GM19025 (cell line): ENCODE data around the gene DIS3L2.
"Not testable (repeated sequence)": the region's sequence is repeated elsewhere in the genome, so short reads cannot be mapped to it uniquely, and the experiment has no call there.

Experiments
- ATAC-seq: cut with Tn5 transposase; IDR thresholded peaks from one replicate; pipeline ENCODE4 v1.9.1; 2021; ENCODE audit warnings: mild to moderate bottlenecking, low read depth, moderate library complexity; ENCODE audit not compliant: unreplicated experiment

The DIS3L2 gene

DNA sequence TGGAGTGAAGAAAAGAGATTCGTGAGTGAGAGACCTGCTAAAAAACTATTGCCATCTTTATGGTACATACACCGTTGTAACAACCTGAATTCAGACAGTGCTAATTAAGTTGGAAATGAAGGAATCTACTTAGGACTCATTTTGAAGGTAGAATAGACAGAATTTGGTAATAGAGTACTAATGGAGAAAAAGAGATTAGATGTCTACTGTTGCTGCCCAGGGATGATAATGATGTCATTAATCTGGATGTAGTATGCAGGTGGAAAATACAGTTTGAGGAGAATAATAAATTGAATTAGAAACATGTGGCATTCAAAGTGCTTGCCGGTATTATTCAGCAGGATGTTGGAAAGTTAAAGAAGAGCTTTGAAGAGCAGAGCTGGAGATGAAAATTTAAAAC is 44.7 kb downstream of the DIS3L2 start:
- ATAC-seq: no peak

DNA sequence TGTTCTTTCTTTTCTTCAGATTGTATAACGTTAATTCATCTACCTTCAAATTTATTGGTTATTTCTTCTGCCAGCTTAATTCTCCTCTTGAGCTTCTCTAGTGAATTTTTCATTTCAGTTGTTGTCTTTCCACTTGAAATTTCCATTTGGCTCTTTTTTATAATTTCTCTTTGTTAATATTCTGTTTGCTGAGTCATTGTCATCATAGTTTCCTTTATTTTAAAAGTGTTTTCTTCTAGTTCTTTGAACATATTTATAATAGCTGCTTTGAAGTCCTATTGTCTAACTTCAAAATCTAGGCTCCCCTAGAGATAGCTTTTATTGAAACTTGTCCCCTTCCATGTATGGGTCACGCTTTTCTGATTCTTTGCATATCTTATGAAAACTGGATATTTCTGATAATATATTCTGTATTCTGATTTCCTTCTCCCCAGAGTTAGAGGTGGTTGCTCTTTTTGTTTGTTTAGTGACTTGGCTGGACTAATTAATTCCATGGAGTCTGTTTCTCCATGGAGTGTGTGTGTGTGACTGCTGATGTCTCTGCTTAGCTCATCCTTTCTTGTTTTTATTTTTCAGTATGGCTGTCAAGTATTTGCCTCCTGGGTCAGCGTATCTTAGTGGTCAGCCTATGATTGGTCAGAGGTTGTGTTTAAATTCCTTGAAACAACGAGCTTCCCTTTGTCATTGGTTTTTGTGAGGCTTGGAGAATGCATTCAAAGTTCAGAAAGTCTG is 47.6 kb downstream of the DIS3L2 start:
- ATAC-seq: no peak

DNA sequence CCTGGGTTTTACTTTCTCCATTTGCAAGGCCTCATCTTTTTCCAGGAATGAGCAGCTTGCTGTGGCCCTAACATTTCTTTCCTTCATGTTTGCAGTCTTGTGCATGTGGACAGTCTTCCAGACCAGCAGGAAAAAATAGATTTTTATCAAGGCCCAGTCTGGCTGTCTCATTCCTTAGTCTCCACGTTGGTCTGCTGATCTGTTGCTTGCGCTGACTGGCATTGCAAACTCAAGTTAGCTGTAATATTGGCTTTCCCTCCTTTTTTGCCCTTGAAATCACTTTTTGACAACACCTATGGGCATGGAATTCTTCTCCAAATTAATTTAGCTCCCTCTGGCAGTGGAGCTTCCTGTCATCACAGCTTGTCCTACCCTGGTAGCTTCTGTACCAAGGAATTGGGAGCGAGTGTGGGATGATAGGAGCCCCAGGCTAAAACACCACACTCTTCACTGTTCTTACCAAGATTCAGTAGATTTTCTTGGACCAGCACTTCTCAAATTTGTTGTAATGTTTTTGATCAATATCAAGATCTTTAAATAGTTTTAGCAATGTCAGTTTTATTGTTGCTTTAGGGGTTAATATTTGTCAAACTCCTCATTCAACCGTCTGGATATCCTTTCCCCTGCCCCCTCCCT is 48.2 kb downstream of the DIS3L2 start:
- no peak for ATAC-seq

DNA sequence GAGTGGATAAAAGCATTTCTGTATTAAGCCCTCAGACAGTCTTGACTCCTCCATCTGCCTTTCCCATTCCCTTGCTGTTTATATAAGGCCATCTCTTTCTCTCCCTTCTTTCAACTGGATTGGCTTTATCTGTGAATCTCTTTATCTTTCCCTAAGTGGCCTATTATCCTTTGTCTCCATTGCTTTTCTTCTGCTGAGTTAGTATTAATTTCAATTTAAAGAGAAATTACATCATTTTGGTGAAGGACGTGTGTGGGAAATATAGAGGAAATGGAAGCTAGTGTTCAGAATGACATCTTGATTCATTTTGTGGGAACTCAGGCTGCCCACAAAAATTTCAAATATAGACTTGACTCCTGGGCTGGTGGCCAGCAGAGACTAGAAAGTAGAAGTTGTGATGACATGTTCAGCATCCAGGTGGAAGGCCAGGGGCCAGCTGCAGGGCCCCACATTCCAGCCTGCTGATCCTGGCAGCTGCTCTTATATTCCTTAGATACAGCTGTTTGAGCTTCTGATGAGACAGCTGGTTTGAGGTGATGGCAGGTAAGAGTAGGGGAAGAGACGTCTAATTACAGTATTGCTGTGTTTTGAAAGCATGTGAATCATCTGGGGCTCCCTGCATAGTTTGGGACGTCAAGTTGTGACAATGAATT is 52.3 kb downstream of the DIS3L2 start:
- ATAC-seq: no peak

DNA sequence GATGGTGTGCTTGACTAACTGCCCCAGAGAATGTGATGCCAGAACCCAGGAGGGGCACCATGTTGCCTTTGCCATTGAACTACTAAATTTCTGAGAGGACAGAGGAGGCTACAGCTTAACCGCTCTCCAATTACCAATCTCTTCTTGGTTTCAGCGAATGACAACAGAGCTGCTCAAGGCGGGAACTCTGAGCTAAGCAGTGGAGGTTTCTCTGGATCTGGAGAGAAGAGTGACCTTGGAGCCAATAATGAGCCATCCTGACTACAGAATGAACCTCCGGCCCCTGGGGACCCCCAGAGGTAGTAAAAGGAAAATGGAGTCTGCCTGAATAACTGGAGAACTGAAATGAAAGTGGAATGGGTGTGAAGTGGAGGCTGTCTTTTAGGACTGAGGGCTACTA is 53.2 kb downstream of the DIS3L2 start:
- no peak for ATAC-seq

DNA sequence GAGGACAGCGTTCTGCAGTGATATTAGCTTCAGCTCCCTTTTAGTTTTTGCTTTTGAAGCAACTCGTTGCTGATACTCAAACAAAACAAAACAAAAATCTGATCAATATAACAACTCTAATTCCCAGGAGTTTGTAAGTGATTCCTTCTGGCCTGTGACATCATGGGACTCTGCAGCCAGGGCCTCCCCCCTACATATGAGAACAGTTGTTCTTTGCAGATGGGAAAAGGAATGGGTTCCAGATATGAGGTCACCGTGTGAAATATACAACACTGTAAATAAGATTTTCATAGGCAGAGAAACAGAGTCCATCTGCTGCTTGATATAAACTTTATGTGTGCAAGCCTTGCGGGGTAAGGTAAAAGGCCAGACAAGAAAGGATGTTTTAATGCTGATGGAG is 56.7 kb downstream of the DIS3L2 start:
- no peak for ATAC-seq

DNA sequence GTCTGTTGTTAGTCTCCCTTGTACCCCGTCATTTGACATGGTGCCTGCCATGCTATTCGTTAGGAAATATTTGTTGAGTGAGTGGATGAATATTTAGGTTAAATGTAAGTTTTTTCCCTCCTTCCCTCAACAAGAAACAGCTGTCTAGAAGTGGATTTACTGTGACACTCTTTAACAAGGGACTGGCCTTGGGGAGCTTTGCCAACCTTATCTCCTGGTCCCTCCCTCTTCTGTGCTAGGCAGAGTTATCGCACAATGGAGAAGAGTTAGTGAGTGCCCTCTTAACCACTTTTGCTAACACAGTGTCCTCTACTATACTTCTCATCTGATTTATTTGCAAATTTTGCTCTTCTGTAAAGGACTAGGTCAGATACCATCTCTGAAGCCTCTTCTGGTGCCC is 61.2 kb downstream of the DIS3L2 start:
- ATAC-seq: no peak

DNA sequence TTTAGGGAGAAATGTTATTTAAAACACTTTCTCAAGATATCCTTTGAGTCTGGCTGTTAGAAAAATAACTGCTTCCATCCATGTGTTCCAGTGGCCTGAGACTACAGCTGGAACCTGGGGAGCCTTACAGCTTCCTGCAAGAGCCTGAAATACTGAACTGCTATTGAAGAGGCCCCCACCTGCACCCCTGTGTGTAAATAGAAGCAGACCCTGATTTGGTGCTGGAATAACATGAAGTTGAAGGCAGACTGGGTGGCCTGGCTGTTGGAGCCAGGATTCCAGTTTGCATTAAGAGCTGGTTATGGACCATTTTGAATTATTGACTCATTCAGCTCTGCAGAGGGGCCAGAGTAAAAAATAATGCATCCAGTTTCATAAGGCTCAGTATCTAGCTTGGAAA is 61.9 kb downstream of the DIS3L2 start:
- no peak for ATAC-seq

DNA sequence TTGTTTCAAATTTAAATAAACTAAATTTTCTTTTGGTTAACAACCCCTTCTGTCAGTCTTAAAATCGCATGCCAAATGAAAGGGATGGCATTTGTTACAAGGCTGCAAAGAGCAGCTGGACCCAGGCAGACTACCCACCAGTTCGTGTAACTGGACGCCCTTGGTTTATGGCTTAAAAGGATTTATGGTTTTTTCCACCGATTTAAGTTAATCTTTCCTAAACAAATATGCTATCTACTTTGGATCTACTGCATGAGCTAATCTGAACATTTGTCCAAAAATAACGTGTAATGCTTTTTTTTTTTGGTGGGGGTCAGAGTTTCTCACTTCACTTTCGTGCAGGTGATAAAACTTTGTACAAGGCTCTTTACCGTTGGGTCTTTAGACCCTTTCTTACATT is 62.9 kb downstream of the DIS3L2 start:
- no peak for ATAC-seq

DNA sequence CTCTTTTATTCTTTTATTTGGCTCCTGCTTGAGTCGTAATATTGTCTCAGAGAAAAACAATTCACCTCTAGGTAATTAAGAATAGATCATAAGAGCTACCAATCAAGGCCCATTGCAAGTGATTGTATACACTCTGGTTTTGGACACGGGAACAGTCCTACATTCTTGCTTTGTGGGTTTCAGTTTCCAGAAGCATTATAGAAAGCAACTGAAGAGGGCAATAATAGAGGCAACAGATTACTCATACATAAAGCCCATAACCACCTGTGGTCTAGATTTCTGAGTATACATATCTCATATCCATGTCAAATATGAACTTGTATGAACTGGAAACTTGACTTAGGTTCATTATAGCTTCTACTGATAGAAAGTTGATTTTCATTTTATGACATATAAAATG is 65.4 kb downstream of the DIS3L2 start:
- ATAC-seq: peak; percentile 96

DNA sequence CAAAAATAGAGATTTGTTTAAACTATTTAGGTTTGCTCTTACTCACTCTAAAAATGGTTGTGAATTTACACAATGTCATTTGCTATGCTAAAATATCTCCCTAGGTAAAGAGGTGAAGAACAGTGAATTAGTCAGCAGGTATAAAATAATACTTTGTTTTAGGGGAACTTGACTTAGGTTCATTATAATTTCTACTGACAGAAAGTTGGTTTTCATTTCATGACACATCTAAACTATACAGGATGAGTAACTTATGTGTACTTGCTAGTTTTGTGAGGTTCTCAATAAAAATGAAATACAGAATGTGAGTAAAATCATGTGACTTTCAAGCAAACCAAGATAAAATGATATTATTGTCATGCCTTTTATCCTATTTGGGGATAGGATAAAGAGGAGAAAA is 66.0 kb downstream of the DIS3L2 start:
- ATAC-seq: no peak

DNA sequence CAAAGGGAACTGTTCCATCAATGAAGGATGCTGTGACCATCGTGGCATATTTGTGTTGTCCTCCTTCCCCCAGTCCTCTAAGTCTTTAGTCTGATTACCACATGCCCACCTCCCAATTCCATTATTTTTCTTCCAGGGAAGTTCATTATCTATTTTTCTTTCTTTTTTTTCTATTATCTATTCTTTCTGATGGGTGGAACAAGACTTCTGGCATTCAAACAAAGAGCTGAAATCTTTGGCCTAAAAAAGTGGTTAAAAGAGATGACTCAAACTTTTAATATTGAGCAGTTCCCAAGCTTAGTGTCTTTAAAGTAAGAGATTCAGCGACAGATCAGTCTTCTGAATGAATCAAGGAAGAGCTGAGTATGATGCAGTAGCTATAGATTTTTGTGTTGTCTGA is 66.6 kb downstream of the DIS3L2 start:
- no peak for ATAC-seq

DNA sequence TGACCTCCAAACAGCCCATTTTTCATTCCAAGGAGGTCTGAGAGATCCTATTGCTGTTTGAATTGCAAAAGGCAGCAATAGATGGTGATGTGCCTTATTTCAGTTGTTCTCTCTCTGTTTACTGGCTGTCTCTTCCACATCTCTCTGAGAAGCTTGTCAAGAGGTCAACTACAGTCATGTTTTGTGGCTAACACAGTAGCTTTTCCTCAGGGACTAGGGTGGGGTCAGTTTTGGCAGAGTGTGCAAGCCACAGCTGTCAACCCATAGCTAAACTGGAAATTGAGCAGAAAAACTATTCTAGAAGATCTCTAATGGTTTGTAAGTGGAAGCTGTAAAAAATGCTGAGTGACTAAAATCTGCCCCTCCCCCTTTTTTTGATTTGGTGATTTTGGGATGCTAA is 67.1 kb downstream of the DIS3L2 start:
- ATAC-seq: no peak

DNA sequence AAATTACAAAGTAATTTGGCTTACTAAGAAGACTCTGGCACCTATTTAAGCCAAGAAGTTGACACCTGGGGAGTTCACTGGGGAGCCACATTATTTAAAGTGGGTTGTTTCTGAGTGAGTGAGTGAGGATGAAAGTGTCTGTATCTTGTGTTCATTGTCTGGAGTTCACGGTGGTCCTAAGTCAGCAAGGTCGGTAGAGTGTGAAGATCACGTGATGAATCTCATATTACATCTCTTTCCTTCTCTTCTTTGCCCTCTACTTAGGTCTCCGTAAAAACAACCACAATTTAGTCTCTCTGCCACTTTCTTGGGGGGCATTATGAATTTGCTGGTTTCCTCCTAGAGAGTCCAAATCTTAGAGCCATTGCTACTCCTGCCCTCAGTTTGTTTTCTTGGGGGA is 67.8 kb downstream of the DIS3L2 start:
- ATAC-seq: no peak

DNA sequence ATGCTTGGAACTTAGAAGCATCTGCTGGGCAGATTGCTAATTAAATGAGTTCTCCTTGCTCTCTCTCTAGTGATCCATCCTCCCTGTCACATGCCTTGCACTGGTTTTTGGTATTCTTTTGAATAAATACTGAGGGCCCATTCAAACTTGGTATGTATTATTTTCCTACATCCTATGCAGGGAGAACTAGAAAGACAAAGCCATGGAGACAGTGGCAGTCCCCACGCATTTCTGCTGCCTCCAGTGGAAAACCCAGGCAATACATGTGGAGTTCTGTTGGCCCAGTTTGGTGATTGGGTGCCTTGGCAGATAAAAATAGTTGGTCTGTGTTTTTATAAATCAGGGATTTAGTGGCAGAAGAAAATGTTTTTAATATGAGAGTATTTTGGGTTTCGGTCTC is 68.7 kb downstream of the DIS3L2 start:
- no peak for ATAC-seq

DNA sequence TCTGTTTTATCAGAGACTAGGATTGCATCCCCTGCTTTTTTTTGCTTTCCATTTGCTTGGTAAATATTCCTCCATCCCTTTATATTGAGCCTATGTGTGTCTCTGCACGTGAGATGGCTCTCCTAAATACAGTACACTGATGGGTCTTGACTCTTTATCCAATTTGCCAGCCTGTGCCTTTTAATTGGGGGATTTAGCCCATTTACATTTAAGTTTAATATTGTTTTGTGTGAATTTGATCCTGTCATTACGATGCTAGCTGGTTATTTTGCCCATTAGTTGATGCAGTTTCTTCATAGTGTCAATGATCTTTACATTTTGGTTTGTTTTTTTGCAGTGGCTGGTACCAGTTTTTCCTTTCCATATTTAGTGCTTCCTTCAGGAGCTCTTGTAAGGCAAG is 73.8 kb downstream of the DIS3L2 start:
- ATAC-seq: not testable (repeated sequence)

DNA sequence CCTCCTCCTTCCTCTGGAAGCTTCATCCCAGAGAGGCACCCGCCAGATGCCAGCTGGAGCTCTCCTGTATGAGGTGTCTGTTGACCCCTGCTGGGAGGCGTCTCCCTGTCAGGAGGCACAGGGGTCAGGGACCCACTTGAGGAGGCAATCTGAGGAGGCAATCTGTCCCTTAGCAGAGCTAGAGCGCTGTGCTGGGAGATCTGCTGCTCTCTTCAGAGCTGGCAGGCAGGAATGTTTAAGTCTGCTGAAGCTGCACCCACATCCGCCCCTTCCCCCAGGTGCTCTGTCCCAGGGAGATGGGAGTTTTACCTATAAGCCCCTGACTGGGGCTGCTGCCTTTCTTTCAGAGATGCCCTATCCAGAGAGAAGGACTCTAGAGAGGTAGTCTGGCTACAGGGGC is 75.4 kb downstream of the DIS3L2 start:
- not testable (repeated sequence) for ATAC-seq

DNA sequence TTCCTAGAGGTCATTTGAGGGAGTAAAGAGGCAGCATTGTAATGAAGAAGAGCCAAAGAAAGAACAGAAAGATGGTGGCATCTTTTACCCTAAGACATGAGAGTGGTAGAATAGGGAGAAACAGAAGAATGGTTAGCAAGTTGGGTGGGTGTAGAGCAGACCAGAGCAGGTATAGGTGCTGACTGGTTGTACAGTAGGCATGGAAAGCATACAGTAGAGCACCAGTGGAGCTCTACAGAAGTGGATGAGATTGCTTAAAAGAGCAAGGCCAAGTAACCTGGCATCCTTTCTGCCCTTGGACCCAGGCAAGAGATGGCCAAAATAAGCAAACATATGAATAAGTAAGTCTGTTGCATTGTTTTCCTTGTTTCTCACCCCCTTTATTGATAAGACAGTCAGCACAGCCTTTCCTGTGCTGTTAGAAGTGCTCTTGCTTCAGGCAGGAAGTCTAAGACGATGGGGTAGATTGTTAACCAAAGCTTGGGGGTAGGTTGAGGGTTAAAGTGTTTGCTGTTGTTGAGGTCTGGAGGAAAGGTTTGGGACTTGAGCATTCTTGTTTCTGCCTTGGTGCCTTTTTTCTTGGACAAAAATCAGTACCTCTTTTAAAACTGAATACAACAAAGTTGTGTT is 76.9 kb downstream of the DIS3L2 start:
- ATAC-seq: no peak

DNA sequence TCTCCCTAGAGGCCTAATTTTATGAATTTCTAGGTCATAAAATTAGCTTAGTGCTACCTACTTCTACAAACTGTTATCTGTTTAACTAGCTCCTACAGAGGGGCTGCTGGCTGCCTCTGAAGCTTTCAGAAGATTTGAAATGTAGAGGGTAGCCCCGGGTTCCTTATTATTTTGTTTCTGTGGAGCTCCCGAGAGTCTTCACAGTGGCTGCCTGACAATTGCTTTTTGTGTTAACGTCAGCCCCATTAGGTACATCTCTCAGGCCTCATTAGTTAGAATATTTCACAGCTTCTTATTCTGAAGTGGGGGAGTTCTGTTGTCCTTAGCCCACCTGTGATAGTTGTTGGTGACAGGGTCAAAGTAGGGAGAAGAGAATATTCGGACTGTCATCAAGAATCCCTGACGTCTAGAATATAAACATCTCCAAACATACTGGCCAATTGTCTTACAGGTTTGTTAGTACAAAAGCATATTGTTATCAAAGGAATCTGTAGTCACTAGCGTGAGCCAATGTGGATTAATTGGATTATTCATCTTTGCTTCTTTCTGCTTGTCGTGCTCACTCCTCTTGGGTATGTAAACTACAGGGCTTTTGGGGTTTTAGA is 77.5 kb downstream of the DIS3L2 start:
- no peak for ATAC-seq

DNA sequence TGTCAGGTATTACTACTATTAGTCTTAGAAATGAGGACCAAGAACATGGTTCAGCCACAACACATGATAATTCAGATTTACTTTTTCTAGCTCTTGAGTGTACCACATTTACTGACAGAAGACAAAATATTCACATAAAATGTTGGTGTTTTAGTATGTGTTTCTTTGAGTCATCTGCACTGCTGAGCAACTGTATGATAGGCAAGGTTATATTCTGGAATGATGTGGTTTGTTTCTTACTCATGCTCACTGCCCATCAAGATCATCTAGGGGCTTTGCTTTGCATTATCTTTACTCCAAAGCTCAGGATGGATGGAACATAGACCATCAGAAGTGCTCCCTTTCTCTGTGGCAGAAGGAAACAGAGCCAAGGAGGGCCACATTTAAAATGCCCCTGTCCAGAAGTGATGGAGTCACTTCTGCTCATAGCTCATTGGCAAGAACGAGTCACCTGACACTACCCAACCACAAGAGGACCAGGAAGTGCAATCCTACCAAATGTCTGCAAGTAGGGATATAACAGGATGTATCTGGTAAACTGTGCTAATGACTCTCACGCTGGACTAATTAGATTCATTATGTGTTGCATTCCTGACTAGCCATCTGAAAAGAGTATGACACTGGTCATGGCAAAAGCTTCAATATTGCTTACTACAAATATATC is 81.5 kb downstream of the DIS3L2 start:
- ATAC-seq: no peak

DNA sequence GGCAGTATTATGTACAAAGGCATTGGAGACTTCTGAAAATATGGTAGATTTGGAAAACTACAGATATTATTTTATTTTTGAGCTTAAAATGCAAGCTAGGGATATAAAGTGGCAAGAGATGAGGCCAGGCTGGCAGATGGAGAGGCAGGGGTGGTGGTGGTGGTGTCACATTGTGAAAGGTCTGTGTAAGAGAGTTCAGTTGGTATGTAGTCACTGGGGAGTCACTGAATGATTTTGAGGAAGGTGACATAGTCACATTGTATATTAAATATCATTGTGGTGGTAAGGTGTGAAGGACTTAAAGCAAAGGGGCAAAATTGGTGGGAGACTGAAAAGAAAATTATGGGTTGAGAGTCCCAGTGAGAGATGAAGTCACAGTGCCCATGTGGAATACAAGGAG is 82.5 kb downstream of the DIS3L2 start:
- no peak for ATAC-seq
